GM10847 (cell line): Measurements from ENCODE around the gene GRIFIN.

ENCODE experiments used
- POLR2A ChIP-seq: IDR thresholded peaks from 2 replicates; pipeline ENCODE4 v1.6.1; 2011; ENCODE audit not compliant: insufficient read length; ENCODE audit errors: extremely low read depth

The GRIFIN gene

DNA sequence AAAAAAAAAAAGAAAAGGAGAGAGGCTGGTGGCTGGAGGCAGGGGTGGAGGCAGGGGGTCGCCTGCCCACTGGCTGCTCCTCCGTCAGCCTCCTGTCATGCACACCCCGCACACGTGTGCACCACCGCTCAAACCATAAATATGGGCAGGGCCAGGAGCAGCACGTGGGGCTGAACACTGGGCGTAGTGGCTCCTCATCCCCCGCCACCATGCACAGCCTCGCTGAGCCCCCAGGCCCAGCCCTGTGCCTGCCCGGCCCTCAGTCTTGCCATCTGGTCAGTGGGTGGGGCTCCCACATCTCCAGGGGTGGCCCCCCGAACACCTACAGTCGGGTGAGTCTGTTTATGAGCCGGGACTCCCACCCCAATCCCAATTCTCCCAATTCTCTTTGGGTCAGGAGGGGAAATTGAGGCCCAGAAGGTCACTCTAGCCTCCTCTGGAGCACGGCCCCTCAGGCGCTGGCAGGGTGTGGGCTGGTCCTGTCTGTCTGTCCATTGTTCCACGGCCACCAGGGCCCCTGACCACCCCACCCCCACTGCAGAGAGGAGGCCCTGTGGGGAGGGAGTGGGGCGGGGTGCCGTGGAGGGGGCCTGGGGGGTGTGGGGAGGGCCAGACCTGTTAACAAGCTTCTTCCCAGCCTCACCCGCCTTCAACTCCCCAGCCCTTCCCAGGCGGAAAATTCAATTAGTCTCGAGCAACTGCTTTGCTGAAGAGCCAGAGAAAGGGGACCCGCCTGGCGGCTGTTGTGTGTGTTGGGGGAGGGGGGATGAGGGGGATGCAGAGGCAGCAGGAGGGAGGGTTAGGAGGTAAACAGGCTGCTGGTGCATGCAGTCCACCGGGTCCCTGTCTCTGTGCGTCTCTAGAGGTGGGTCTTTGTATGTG is 19.5 kb upstream of the GRIFIN start:
- no peak for TF ChIP-seq POLR2A

DNA sequence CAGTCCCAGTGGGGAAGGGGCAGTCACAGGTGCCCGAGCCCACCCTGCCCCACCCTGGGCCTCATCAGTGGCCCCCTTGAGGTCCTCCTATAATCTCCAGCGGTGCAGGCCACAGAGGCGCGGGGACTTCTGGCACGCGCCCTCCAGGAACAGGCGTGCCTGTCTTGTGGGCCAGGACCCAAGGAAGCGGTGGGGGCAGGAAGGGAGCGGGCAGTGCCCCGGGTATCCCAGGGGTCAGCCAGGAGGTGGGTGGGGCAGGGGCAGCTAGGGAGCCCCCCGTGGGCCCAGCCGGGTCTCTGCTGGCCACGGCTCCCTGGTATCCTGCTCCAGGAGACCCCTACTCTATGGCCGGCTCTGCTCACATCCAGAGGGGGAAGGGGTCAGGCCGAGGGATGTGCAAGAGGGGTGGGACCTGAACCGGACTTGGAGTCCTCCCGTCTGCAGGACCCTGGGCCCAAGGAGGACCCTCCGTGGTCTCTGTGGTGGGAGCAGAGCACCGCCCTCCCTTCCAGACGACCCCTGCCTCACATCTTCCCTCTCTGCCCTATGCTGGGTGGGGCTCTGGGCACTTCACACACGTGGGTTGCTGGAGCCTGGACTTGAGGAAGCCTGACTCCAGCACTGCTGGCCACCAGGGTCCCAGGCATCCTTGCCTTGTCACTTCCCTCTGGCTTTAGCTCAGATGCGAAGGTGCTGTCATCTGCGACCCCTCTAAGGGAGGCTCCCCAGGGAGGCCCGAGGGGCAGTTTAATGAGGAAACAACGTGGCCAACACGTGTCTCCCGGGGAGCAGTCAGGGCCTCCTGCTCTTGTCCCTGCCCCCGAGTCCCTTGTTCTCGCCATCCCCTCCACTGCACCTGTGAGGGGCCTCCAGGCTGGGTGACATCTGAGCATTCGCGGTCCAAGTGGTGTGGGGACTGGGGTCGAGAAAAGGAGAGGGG is 18.3 kb upstream of the GRIFIN start:
- no peak for TF ChIP-seq POLR2A

GRCh38 chr7:2493205-2494164 is 17.3 kb upstream of the GRIFIN start:
- TF ChIP-seq POLR2A, result no peak

- TF ChIP-seq POLR2A, result no peak
Measured at GRCh38 chr7:2492038-2492437, 15.8 kb upstream of the GRIFIN start.

DNA sequence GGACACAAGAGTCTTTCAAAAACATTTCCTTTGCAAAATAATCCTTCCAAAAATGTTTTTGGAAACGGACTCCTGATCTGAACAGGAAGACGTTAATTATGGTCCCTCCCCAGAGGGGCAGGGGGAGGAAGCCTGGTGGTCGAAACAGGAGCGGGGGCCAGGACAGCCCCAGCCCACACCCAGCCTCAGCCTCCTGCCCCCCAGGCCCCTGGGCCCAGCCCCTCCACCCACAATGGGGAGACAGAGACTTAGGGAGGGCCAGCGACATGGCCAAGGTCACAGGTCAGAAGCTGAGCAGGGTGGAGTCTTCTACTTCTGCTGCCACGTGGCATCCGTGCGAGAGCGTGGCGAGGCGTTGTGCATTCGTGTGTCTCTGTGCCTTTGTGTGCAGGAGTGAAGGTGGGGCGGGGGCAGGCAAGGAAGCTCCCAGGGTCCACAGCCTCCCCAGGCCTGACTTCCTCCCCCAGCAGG is 14.0 kb upstream of the GRIFIN start:
- TF ChIP-seq POLR2A, result no peak

- TF ChIP-seq POLR2A, result no peak
Measured at GRCh38 chr7:2488681-2489080, 12.5 kb upstream of the GRIFIN start.

GRCh38 chr7:2488272-2488645 is 12.1 kb upstream of the GRIFIN start:
- no peak for TF ChIP-seq POLR2A

GRCh38 chr7:2487586-2488271 is 11.5 kb upstream of the GRIFIN start:
- TF ChIP-seq POLR2A, result no peak

- no peak for TF ChIP-seq POLR2A
Measured at GRCh38 chr7:2484868-2485267, 8.7 kb upstream of the GRIFIN start.

DNA sequence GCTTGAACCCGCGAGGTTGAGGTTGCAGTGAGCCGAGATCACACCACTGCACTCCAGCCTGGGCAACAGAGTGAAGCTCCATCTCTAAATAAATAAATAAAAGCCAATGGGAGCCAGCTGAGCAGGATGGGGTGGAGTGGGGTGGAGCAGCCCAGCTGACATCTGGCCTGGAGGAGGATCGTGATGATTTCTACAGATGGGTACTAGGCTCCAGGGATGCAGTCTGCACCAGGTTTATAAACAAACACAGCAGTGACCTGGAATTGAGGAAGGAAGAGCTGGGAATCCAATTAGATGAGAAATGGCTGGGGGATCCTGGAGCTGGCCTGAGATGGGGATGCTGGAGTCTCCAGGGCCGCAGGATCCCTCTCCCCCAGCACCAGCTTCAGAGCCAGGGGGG is 7.3 kb upstream of the GRIFIN start:
- TF ChIP-seq POLR2A, result no peak

DNA sequence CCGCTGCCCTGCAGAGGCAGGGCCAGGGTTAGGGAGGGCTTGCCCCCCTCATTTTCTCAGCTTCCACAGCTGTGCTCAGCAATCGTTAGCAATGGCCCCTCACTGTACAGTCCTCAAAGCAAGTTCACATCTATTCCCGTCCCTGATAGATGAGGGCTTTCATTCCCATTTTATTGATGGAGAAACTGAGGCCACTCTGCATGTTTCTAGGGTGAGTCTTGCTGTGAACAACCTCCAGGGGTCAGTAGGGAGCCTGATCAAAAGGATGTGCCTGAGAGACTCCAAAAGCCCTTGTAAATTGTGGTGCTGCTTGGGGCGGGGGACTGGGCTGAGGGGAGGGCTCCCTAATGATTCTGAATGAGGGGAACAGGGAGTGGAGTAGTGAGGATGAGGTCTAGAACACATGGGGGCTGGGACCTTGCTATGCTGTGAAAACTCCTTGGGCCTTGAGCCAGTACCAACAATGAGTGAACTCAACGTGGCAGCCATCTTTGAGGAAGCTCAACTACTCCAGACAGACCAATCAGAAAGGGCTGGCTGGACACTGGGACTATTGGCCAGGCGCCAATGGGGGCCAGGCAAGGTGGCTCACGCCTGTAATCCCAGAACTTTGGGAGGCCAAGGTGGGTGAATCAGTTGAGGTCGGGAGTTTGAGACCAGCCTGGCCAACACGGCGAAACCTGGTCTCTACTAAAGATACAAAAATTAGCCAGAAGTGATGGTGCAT is 6.7 kb upstream of the GRIFIN start:
- no peak for TF ChIP-seq POLR2A

DNA sequence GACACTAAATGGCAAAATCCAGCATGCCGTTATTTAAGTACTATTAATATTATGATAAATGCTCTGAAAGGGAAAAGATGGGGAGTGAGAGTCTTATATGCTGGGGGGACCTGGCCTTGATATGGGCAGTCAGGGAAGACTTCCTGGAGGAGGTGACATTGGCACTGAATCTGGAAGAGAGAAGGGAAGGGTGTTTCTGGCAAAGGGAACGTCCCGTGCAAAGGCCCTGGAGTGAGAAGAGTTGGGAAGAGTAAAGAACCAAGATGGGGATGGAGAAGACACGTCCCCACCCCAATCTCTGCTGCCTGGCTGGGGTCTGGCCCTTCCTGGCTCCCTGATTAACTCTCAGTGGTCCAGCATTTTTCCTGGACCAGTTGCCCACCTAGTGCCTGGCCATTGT is 5.0 kb upstream of the GRIFIN start:
- no peak for TF ChIP-seq POLR2A

DNA sequence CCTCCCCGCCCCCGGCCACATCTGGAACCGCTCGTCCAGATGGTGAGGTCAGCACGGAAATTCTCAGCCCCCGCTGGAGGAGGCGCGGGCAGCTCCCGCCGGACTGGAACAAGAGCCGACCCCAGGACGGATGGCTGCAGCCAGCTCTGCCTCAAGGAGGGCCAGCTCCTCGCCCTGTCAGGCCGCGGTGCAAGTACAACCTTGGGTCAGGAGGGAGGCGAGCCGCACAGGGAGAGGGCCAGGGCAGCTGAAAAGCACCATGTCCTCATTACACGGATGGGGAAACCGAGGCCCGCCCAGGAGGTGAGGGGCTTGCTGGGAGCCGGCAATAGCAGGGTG is 3.8 kb upstream of the GRIFIN start:
- TF ChIP-seq POLR2A, result no peak
